Hematopoietic multipotent progenitor cell treated with erythropoietin and hydrocortisone succinate and interleukin-3 and kit ligand, for 17 days (in vitro differentiated cells): ENCODE measurements around the gene VAV3.

Experiments used
- DNase-seq: peaks from one replicate; pipeline ENCODE4 v3.0.0-alpha.2; 2015; ENCODE audit warnings: low spot score

VAV3 gene

GRCh38 chr1:107838056-107838455, 126.9 kb downstream of the VAV3 start:
- no peak for DNase-seq

DNA sequence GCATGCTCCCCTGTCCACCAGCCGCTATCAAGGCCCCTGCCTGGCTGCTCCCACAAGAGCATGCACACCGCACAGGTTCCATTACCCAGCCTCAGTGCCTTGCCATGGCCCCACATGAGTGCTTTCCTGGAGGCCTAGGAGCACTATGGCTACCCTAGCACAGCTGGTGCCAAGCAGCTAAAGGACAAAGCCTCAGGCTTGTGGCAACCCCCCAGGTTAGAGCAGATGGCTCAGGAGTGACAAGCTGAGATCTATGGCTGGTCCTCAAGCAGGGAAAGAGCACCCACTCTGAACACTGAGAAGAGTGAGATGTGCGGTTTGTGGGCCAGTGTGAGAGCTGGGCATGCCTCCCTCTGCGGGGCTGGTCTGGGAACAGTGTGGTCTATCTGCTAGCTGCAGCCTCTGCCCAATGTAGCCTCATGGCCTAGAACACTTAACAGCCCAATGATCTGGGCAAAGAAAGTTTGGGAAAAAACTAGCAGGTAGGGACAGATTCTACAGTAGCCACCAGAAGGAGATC, 129.8 kb downstream of the VAV3 start:
- no peak for DNase-seq

DNA sequence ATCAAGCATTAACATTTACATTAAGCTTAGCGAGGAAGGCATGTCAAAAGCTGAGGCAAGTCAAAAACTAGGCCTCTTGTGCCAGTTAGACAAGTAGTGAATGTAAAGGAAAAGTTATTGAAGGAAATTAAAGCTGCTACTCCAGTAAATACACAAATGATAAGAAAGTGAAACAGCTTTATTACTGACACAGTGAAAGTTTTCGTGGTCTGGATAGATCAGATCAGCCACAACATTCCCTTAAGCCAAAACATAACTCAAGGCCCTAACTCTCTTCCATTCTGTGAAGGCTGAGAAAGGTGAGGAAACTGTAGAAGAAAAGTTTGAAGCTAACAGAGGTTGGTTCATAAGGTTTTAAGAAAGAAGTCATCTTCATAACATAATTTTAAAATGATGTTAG, 131.9 kb downstream of the VAV3 start:
- no peak for DNase-seq

GRCh38 chr1:107831921-107832320, 133.1 kb downstream of the VAV3 start:
- DNase-seq, result no peak

DNA sequence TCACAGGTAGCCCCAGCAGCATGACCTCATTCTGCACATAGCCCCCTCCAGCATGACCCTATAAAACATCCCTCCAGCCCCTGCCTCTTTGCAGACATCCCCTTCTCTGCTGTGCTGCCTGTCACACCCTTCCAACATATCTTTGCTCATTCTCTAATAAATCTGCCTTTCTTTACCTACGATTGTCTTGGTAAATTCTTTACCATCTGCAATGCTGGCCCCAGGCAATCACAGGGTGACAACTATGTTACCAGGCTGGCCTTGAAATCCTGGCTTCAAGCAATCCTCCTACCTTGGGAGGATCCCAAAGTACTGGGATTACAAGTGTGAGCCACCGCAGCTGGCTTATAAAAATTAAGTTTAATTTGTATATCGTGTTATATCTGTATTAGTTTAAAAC, 134.5 kb downstream of the VAV3 start:
- DNase-seq, result no peak

GRCh38 chr1:107830075-107830474, 134.9 kb downstream of the VAV3 start:
- DNase-seq, result no peak

GRCh38 chr1:107829036-107829770, 135.8 kb downstream of the VAV3 start:
- DNase-seq, result no peak

DNA sequence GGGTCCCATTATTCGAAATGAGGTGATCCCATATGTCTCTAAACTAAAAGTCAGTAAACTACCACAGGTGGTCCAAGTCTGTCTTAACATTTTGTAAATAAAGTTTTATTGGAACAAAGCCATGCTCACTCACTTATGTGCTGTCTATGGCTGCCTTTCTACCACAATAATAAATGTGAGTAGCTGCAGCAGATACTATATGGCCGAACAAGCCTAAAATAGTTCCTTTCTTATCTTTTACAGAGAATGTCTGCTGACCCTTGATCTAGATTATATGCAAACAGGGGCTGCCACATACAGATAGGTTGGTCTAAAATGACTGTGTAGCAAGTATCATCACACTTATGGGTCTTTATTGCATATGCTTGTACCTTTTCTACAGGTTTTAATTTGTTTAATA, 140.0 kb downstream of the VAV3 start:
- DNase-seq, result no peak

GRCh38 chr1:107821340-107821739, 143.6 kb downstream of the VAV3 start:
- DNase-seq, result no peak

DNA sequence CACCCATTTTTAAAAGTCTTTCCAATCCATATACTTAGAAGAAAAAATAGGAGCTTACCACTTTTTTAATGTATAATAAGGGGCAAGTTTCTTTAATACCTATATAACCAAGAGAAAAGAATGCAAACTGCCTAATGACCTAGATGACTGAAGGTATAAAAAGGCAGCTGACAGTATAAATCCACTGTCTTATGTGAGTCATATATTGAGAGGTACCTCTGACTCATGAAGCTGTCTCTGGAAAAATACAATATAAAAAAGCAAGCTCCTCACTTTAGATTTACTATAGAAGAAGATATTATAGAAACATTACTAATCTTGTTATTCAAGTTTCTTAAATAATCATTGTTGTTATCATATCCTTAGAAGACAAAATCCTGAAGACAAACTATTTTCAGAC, 144.2 kb downstream of the VAV3 start:
- no peak for DNase-seq

GRCh38 chr1:107817935-107818334, 147.0 kb downstream of the VAV3 start:
- DNase-seq, result no peak

GRCh38 chr1:107817206-107817605, 147.8 kb downstream of the VAV3 start:
- no peak for DNase-seq

GRCh38 chr1:107810291-107810951, 154.6 kb downstream of the VAV3 start:
- no peak for DNase-seq

DNA sequence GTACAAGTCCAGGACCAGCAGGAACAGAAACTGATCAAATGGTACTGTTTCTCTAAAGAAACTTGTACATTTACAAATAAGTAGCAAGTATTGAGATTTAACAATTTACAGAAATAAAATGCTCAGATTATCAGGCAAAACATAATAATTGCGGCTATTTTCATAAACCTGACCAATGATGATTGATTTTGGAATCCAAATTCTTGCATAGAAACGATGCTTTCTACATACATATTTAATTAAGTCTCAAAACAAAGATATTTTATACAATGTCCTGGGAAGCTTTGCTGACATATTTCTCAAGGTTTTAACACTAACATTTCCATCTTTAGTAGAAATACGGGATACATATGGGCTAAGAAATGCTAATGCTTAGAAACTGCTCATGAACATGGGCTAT, 157.1 kb downstream of the VAV3 start:
- no peak for DNase-seq

DNA sequence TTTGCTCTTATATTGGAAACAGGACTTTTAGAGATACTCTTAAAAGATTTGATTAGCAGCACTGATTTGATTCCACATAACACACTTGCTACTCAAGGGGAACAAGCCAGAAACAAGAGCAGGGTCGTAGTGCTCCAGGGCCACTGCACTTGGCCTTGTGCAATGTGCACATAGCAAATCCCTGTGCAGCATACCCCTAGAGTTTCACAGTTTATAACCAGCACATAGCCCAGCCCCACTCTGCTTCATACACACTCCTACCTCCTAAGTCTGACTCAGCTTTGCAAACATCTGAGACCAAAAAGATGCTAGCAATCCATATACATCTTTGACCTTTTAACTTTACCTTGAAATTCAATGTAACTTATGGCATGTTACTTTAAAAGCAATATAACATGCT, 157.6 kb downstream of the VAV3 start:
- no peak for DNase-seq

DNA sequence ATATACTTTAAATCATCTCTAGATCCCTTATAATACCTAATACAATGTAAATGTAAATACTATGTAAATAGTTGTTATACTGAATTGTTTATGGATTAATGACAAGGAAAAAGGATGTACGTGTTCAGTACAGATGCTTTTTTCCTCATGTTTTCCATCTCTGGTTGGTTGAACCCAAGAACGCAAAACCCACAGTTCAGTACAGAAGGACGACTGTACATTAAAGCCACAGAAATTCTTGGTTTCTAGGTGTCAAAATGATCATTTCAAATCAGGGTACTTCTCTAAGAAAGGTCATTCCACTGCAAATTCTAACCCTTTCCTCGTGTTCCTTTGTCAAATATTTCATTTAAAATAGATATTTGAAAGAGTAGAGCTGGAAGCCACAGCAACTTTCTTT, 158.1 kb downstream of the VAV3 start:
- DNase-seq, result no peak

DNA sequence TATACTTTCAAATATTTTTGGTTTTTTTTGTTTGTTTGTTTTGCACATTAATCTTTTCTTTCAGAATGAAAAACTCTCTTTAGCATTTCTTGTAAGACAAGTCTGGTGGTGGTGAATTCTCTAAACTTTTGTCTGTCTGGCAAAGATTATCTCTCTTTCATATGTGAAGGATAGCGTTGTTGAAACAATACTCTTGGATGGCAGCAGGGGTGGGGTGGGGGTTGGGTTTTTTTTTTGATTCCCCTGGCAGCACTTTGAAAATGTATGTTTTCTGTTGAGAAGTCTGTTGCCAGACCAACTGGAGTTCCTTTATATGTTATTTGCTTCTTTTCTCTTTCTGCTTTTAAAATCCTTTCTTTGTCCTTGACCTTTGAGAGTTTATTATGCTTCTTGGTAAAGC, 160.2 kb downstream of the VAV3 start:
- DNase-seq, result no peak

DNA sequence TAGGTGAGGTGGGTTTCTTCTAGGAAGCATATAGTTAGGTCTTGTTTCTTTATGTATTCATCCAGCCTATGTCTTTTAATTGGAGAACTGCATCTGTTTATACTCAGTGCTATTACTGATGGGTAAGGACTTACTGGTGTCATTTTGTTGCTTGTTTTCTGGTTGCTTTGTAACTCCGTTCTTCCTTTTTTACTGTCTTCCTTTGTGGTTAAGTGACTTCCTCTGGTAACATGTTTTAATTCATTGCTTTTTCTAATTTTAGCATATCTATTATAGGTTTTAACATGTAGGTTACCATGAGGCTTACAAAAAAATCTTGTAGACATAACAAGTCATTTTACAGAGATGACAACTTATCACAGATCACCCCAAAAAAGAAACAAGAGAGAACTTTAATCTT, 160.8 kb downstream of the VAV3 start:
- DNase-seq, result no peak

DNA sequence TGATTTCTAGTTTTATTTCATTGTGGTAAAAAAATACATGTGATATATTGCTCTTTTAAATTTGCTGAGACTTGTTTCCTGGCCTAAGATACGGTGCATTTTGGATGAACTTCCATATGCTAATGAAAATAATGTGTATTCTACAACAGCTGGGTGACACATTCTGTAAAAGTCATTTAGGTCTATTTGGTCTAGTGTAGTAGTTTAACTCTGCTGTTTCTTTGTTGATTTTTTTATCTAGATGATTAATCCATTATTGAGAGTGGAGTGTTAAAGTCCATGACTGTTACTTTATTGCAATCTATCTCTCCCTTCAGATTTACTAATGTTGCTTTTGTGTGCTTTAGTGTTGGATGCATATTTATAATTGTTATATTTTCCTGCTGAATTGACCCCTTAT, 161.4 kb downstream of the VAV3 start:
- DNase-seq, result no peak

DNA sequence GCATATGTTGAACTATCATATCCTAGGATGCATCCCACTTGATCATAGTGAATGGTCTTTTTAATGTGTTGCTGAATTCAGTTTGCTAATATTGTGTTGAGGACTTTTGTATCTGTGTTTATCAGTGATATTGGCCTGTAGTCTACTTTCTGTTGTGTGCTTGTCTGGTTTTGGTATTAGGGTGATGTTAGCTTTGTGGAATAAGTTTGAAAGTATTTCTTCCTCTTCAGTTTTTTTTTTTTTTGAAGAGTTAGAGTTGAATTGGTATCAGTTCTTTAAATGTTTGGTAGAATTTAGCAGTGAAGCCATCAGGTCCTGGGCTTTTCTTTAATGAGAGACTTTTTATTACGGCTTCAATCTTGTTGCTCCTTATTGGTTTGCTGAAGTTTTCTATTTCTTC, 162.3 kb downstream of the VAV3 start:
- DNase-seq, result no peak

- DNase-seq, result no peak
Measured at GRCh38 chr1:107795994-107796393, 169.0 kb downstream of the VAV3 start.

DNA sequence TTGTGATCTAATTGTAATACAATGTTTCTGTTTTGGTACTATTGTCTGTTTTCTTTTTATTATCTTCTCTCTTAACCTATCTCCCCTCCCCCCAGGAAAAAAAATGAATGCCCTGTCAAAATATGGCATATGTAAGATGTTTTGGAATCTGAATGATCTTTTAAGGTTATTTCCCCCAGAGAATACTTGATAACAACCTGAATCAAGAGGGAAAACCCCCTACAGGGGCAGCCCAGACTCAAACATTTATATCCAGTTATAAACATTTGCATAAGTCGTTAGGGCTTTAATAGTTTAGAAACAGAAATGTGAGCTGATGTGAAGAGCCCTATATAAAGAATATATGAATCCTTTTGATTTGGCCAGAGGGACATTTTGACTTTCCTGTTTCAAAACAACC, 169.5 kb downstream of the VAV3 start:
- no peak for DNase-seq

GRCh38 chr1:107794571-107794970, 170.4 kb downstream of the VAV3 start:
- no peak for DNase-seq
